GM18520 (cell line): Measurements from ENCODE around the gene SCAF11.
"Not testable (repeated sequence)": the region's sequence is repeated elsewhere in the genome, so short reads cannot be mapped to it uniquely, and the experiment has no call there.

Experiments used
- ATAC-seq: cut with Tn5 transposase; IDR thresholded peaks from one replicate; pipeline ENCODE4 v1.9.1; 2021; ENCODE audit not compliant: unreplicated experiment

Gene SCAF11, protein sequence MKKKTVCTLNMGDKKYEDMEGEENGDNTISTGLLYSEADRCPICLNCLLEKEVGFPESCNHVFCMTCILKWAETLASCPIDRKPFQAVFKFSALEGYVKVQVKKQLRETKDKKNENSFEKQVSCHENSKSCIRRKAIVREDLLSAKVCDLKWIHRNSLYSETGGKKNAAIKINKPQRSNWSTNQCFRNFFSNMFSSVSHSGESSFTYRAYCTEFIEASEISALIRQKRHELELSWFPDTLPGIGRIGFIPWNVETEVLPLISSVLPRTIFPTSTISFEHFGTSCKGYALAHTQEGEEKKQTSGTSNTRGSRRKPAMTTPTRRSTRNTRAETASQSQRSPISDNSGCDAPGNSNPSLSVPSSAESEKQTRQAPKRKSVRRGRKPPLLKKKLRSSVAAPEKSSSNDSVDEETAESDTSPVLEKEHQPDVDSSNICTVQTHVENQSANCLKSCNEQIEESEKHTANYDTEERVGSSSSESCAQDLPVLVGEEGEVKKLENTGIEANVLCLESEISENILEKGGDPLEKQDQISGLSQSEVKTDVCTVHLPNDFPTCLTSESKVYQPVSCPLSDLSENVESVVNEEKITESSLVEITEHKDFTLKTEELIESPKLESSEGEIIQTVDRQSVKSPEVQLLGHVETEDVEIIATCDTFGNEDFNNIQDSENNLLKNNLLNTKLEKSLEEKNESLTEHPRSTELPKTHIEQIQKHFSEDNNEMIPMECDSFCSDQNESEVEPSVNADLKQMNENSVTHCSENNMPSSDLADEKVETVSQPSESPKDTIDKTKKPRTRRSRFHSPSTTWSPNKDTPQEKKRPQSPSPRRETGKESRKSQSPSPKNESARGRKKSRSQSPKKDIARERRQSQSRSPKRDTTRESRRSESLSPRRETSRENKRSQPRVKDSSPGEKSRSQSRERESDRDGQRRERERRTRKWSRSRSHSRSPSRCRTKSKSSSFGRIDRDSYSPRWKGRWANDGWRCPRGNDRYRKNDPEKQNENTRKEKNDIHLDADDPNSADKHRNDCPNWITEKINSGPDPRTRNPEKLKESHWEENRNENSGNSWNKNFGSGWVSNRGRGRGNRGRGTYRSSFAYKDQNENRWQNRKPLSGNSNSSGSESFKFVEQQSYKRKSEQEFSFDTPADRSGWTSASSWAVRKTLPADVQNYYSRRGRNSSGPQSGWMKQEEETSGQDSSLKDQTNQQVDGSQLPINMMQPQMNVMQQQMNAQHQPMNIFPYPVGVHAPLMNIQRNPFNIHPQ (N-terminal part only)

DNA sequence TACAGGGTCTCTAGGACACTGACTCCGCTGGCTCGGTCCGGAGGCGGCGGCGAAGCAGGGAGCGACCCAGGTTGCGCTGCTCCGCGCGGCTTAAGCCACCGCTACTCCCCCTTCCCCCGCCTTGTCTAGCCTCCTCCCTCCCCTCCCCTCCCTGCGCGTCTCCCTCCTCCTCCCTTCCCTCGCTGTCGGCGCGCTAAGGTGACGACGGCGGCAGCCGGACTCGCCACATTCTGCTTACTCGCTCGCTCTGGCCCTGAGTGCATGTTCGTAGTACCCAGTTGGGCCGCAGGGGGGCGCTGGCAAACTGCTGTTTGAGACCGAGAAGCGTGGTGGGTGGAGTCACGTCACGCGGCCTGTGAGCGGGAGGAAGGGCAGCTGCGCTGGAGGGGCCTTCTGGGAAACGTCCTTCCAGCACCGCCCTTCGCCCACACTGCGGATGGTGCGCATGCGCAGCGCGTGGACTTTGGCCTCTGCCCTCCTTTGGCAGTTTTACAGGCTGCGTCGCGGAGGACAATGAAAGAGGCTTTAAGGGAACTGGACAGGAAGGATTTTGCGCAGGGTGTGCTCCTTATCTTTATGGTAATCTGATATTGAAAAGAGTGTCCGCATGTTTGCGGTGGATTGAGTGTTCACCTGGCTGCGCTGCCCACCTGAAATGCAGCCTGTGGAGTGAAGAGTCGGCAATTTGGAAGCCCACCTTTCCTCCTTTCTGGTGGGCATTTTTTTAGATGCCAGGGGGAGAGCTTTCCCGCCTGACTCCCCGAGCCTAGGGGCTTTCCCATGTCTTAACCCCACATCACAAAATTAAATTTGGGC is at the start of gene SCAF11:
Gene SCAF11, minus strand, starts transcription at position 107 of the 816 bp plus-strand sequence. CDS start 26,407 bp downstream, outside the sequence.
- ATAC-seq, result peak; percentile 63

DNA sequence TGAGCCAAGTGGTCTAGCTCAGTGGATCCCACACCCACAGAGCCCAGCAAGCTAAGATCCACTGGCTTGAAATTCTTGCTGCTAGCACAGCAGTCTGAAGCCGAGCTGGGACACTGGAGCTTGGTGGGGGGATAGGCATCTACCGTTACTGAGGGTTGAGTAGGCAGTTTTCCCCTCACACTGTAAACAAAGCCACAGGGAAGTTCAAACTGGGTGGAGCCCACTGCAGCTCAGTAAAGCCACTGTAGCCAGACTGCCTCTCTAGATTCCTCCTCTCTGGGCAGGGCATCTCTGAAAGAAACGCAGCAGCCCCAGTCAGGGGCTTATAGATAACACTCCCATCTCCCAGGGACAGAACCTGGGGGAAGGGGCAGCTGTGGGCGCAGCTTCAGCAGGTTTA is 46.7 kb upstream of the SCAF11 start:
- not testable (repeated sequence) for ATAC-seq

DNA sequence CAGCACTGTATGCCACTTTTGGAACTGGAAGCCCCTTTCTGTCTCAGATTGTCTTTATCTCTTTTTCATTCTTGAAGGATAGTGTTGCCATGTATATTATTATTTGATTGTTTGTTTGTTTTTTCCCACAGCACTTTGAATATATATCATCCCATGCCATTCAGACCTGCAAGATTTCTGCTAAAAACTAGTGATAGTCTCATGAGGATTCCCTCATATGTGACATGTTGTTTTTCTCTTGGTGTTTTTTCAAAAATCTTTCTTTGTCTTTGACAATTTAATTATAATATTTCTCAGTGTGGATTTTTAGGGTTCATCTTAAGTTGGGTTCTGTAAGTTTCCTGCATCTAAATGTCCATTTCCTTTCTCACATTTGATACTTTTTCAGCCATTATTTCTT is 36.8 kb upstream of the SCAF11 start:
- ATAC-seq, result no peak

DNA sequence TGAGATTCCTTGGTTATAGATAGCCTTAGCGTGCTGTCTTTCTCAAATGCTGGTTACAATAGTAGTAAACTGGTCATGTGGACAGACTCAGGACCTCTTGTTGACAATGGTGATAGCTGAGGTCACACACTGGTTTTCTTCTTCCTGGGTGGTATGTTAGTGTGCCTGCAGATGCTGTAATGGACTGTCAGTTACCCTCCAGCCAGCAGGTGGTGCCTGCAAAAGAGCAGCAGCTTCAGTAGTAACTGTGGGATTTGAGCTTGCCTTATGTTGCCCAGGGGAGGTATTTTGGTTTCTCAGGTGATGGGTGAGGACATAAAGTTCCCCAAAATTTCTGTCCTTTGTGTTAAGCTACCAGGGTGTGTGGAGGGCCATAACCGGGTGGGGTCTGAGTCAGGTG is 33.7 kb upstream of the SCAF11 start:
- ATAC-seq, result no peak

DNA sequence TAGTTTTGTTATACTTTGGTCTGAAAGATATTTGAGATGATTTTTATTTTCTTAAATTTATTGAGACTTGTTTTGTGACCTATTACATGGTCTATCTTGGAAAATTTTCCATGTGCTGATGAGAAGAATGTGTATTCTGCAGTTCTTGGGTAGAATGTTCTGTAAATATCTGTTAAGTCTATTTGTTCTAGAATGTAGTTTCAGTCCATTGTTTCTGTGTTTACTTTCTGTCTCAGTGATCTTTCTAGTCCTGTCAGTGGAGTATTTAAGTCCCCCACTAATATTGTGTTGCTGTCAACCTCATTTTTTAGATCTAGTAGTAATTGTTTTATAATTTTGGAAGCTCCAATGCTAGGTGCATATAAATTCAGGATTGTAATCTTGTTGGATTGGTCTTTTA is 30.4 kb upstream of the SCAF11 start:
- no peak for ATAC-seq

DNA sequence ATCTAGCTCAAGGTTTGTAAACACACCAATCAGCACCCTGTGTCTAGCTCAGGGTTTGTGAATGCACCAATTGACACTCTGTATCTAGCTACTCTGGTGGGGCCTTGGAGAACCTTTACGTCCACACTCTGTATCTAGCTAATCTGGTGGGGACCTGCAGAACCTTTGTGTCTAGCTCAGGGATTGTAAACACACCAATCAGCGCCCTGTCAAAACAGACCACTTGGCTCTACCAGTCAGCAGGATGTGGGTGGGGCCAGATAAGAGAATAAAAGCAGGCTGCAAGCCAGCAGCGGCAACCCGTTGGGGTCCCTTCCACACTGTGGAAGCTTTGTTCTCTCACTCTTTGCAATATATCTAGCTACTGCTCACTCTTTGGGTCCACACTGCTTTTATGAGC is 28.3 kb upstream of the SCAF11 start:
- ATAC-seq, result not testable (repeated sequence)

DNA sequence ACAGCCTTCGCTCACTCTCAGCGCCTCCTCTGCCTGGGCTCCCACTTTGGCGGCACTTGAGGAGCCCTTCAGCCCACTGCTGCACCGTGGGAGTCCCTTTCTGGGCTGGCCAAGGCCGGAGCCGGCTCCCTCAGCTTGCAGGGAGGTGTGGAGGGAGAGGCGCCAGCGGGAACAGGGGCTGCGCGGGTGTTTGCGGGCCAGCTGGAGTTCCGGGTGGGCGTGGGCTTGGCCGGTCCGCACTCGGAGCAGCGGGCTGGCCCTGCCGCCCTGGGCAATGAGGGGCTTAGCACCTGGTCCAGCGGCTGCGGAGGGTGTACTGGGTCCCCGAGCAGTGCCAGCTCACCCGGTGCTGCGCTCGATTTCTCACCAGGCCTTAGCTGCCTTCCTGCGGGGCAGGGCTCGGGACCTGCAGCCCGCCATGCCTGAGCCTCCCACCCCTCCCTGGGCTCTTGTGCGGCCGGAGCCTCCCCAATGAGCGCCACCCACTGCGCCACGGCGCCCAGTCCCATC is 27.5 kb upstream of the SCAF11 start:
- ATAC-seq, result not testable (repeated sequence)

DNA sequence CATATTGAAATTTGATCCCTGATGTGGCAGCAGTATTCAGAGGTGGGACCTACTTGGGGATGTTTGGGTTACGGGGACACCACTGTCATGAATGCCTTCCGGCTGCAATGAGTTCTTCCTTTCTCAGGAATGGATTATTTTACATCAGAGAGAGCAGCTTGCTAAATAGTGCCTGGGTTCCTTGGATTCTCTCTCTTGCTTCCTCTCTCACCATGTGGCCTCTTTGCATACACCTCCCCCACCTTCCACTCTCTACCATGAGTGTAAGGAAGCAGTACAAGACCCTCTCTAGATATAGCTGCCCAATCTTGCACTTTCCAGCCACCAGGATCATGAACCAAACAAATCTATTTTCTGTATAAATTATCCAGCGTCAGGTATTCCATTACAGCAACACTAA is 15.4 kb upstream of the SCAF11 start:
- no peak for ATAC-seq

DNA sequence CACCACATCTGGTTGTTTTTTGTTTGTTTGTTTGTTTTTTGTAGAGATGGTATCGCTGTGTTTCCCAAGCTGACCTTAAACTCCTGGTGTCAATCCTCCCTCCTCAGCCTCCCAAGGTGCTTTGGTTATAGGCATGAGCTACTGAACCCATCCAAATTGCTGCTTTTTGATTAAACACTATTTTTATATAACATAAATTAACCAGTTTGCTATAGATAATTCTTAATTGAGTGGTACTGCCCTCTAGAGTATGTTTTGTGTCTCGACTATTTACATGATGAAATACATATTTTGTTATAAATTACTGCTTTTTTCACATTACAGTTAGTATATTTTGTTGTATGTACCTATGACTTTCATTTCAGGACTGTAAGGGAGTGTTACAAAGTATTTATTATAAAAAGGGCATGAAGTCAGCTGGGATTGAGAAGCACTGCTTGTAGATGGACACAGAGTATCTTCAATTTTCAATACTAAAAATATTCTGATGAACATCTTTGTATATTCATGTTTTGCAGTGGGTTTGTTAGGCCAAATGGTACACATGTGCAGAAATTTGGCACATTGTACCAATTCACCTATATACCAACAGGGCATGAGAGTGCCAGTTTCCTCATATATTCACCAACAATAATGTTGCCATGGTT is 14.9 kb upstream of the SCAF11 start:
- no peak for ATAC-seq

DNA sequence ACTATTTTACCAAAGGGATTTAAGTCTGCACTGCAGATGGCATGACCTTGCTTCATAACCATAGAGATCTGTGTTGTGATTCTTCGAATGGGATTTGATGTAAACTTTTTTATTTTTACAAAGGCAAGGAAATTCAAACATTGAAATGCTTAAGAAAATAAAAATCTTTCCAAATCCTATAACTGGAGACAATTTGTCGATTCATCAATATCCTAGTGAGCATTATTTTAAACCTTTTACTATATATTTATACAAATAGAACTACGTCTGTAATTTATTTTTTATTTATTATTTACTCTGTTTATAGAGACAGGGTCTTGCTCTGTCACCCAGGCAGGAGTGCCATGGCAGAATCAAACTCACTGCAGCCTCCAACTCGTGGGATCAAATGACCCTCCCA is 14.3 kb upstream of the SCAF11 start:
- no peak for ATAC-seq

DNA sequence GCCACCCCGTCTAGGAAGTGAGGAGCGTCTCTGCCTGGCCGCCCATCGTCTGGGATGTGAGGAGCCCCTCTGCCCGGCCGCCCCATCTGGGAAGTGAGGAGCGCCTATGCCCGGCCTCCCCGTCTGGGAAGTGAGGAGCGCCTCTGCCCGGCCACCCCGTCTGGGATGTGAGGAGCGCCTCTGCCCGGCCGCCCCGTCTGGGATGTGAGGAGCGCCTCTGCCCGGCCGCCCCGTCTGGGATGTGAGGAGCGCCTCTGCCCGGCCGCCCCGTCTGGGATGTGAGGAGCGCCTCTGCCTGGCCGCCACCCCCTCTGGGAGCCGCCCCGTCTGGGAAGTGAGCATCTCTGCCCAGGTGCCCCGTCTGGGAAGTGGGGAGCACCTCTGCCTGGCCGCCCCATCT is 9.7 kb upstream of the SCAF11 start:
- ATAC-seq, result not testable (repeated sequence)

DNA sequence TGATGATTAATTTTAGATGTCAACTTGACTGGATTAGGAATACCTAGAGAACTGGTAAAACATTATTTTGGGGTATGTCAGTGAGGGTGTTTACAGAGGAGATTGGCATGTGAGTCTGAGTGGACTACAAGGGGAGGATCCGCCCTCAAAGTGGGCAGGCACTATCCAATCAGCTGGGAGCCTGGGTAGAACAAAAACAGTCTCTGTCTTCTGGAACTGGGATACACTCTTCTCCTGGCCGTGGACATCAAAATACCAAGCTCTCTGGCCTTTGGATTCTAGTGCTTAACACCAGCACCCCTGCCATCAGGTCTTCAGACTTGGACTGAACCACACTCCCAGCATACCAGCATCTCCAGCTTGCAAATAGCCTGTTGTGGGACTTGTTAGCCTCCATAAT is 4.4 kb upstream of the SCAF11 start:
- no peak for ATAC-seq

DNA sequence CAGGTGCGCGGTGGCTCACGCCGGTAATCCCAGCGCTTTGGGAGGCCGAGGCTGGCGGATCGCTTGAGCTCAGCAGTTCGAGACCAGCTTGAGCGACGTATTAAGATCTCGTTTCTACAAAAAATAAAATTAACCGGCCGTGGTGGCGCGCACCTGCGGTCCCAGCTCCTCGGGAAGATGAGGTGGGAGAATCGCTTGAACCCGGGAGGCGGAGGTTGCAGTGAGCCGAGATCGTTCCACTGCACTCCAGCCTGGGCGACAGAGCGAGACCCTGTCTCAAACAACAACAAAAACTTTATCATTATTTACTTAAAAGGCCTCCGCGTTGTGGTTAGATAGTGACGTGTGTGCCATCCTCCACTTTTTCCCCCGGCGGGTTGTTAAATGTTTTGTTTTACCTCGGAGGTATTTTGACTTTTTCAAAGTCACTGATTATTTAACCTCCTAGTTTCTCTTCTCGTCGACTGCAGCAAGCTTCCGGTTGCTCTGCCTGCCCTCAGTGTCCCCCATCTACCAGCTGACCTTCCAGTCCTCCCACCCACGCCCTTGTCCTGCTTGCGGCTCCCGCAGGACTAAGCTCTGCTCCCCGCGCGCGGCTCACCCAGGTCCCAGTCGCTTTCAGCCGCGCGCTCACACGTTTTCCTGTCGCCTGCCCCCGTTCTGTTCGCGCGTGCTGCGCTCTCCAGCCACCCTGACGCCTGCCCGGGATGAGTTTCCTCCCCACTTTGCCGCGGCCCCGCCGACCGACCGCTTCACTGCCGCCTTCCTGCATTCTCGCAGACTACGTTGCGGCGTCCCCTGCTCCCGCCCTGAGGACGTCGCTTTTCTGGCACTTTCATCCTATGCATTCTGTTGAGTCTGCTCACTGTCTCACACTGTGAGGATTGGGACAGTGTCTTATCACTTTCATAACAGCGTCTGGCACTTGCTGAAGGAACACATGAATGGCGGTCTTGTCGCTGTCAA is 1.2 kb upstream of the SCAF11 start:
- ATAC-seq, result peak; percentile 12

DNA sequence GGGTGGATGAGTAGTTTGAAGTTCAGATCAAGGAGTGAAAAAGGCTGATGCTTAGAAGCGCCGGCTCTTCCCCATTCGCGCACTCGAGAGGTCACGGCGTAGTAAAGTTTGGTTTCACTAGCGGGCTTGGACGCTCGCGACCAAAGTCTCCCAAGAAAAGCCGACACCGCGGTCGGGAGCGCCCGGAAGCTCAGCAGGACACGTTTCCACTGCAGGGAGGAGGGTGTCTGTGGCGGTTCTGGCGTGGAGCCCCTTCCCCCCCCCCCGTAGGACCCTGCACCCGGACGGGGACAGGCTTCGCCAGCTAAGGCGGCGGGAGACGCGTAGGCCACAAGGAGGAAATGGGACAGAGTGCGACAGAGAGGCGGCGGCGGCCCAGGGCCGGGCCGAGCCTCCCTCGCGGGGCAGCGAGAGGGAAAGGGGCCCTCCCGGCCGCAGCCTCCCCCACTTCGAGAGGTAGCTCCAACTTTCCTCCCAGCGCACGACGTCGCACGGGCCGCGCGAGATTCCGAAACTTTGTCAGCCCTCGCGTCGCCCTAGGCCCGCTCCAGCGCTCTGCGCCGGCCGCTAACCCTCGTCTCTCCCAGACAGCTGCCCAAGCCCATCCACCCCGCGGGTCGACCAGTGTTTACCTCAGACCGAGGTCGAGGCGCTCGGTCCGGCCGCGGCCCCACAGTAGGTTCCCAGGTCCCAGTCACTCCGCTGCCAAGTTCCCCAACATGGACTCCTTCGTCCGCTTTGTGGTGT is 480 bp downstream of the SCAF11 start:
- ATAC-seq, result peak; percentile 17

DNA sequence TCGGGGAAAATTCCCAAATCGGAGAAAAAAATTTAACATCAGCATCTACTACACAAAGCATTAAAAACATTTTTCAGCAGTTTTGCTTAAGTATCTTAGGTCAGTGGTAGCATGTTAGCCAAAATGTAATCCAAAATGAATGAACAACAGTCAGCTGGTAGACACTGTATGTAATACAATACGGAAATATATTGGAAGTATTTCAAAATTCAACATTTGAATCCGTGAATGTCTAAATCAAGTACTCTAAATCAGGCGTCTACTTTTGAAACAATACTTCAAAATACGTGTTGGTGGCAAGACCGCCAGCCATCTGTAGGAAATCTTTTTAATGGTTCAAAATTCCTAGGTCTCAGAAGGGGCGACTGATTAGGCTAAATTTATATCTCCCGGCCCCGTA is 1.1 kb downstream of the SCAF11 start:
- no peak for ATAC-seq

DNA sequence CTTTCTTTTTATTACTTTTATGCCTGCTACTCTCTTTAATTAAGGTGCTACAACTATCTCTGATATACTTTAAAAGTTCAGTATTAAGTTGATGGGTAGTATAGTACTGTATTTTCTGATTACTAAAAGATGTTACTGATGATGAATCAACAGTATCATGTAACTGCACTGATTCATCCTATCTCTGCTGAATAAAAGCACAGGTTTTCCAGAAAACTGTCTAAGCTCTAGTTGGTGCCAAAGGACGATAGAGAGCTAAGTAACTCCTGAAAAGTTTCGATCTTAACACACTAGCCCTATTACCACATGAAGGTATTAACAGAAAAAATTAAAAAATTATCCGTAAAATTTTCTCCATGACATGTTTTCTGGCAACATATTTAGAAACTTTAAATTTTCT is 2.1 kb downstream of the SCAF11 start:
- no peak for ATAC-seq

DNA sequence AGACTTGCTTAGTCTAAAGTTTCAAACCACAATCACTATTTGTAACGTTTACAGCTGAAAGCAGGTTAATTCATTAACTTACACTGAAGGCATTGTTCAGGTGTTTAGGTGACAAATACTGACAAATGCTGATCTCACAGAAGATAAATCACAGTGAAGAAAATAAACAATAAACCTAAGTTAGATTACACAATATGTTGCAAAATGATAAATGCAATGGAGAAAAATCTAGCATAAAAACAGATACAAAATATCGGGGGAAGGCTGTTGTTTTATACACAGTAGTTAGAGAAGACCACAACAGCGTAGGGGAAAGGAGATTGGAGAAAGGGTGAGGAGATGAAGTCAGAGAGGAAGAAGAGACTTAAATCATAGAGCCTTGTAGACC is 3.0 kb downstream of the SCAF11 start:
- no peak for ATAC-seq
